ENCODE results near the gene RNF214.

DNA sequence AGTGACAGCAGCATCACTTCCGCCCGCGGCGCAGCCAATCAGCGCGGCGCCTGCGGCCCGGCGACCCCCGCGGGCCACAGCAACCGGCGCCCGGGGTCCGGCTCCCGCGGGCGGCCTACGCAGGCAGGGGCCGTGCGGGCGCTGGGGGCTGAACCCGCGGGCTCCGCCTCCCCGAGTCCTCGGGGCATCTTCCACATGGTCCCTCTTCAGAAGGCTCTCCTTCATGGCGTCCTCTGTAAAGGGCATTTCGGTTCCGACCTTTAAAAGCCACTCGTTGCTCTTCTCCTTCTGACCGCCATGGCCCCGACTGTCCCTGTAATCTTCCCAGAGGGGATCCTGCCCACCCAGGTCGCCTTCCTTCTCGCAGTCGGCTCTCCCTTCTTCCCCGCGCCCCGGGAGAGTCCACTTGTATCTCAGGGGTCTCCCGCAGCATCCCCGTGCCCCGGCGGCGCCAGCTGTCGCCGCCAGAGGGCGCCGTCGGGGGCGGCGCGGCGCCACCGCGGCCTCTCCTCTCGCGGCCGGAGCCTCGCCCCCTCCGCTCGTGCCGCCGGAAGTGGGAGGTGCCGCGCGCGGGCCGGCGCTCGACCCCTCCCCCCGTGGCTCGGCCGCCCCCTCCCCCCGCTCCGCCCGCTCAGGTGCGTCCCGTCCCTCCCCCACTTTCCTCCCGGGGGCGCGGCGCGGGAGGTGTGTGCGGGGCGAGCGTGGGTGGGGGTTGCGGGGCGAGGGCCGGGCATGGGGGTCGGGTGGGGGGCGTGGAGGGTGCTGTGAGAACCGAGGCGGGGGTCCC lies at the start of gene RNF214:
- TF ChIP-seq, protein P1, sequence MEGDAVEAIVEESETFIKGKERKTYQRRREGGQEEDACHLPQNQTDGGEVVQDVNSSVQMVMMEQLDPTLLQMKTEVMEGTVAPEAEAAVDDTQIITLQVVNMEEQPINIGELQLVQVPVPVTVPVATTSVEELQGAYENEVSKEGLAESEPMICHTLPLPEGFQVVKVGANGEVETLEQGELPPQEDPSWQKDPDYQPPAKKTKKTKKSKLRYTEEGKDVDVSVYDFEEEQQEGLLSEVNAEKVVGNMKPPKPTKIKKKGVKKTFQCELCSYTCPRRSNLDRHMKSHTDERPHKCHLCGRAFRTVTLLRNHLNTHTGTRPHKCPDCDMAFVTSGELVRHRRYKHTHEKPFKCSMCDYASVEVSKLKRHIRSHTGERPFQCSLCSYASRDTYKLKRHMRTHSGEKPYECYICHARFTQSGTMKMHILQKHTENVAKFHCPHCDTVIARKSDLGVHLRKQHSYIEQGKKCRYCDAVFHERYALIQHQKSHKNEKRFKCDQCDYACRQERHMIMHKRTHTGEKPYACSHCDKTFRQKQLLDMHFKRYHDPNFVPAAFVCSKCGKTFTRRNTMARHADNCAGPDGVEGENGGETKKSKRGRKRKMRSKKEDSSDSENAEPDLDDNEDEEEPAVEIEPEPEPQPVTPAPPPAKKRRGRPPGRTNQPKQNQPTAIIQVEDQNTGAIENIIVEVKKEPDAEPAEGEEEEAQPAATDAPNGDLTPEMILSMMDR (conservative IDR thresholded peaks at IDR 0.05; ENCODE audit: low read depth, low read length), result peak; percentile 87
- TF ChIP-seq EZH2phosphoT487 (IDR thresholded peaks at IDR 0.05; ENCODE audit: borderline replicate concordance, low read length) (no peak), EZH2 (IDR thresholded peaks at IDR 0.05; ENCODE audit: low read length, unreplicated experiment) (no peak)

Measured in PC-3 (cell line).